Measurements from ENCODE around the gene ELF3.

DNA sequence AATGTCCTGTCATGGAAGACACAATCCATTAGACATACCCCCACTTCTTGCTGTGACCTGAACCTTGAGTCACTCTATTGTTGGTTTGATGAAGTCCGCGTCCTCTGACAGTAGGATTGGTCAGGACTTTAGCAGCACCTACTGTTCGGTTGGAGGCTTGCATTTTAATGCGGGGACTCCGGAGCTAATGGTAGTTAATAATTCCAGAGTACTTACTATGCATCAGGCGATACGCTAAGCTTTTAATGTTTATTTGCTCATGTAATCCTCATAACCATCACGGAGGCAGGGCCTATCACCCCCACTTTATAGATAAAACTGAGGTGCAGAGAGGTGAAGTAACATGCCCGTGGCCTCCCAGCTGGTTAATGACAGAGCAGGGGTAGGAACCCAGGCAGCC lies 7.9 kb upstream of the ELF3 start:
- TF ChIP-seq BHLHE40 (IDR thresholded peaks at IDR 0.05; ENCODE audit: low read depth, low read length) (no peak), MXI1 (IDR thresholded peaks at IDR 0.05; ENCODE audit: borderline replicate concordance, low read depth, low read length) (no peak), CTCF (conservative IDR thresholded peaks at IDR 0.05; ENCODE audit: low read depth, low read length) (no peak), CEBPB (IDR thresholded peaks at IDR 0.05; ENCODE audit: low read depth, low read length) (no peak), NFE2L2 (IDR thresholded peaks at IDR 0.05; ENCODE audit: low read depth, low read length) (no peak), POLR2A (IDR thresholded peaks at IDR 0.05; ENCODE audit: low read depth, low read length) (no peak), RAD21 (IDR thresholded peaks at IDR 0.05; ENCODE audit: low read length) (no peak), CHD1 (IDR thresholded peaks at IDR 0.05; ENCODE audit: low read depth, low read length) (no peak), MAFK (IDR thresholded peaks at IDR 0.05; ENCODE audit: low read depth, low read length) (no peak), RFX5 (IDR thresholded peaks at IDR 0.05; ENCODE audit: low read depth, low read length) (no peak)
